ENCODE measurements around the gene NSF. TPM values are rescaled to one million over a fixed set of nuclear protein-coding genes. Genes with fewer than 3 reads are reported as not detected.
A peak's percentile ranks its signal among the peaks of the same experiment; 100 is the strongest.

NSF gene
- total RNA-seq, 1 donor from 2014 or later, result 21.9 TPM

- TF ChIP-seq CTCF (IDR thresholded peaks at IDR 0.05; ENCODE audit: insufficient read depth, low read length, severe bottlenecking), result no peak
- no peak overlapping the region for H3K4me3 ChIP-seq (ENCODE audit: low read depth, low read length)
- DNase-seq (ENCODE audit: low read depth) (no peak), FAIRE-seq (peak; percentile 47)
- H3K36me3 ChIP-seq (ENCODE audit: control insufficient read depth, insufficient read depth, low read length), result peaks cover 2% of the 10 kb centered on the region
- H3K27me3 ChIP-seq (ENCODE audit: control insufficient read depth, insufficient read depth, low read length), result no peaks in the 10 kb centered on the region
Observed at GRCh38 chr17:46717999-46718398, 127.5 kb downstream of the NSF start.

- TF ChIP-seq CTCF (IDR thresholded peaks at IDR 0.05; ENCODE audit: insufficient read depth, low read length, severe bottlenecking), result no peak
- no peak for FAIRE-seq
Observed at GRCh38 chr17:46719891-46720290, 129.4 kb downstream of the NSF start.

GRCh38 chr17:46720408-46720807 lies 129.9 kb downstream of the NSF start:
- Histone ChIP-seq H3K36me3 (ENCODE audit: control insufficient read depth, insufficient read depth, low read length) (peaks cover 2% of the 10 kb centered on the region), H3K4me3 (ENCODE audit: low read depth, low read length) (no peak overlapping the region), H3K27me3 (ENCODE audit: control insufficient read depth, insufficient read depth, low read length) (no peaks in the 10 kb centered on the region)
- DNase-seq (ENCODE audit: low read depth), result no peak
- no peak for TF ChIP-seq CTCF (IDR thresholded peaks at IDR 0.05; ENCODE audit: insufficient read depth, low read length, severe bottlenecking)
- FAIRE-seq, result no peak

More at GRCh38 chr17:46719891-46720290, 129.4 kb downstream of the NSF start:
- no peak for DNase-seq (ENCODE audit: low read depth)
- H3K27me3 ChIP-seq (ENCODE audit: control insufficient read depth, insufficient read depth, low read length), result no peaks in the 10 kb centered on the region
- no peak overlapping the region for H3K4me3 ChIP-seq (ENCODE audit: low read depth, low read length)
- peaks cover 2% of the 10 kb centered on the region for H3K36me3 ChIP-seq (ENCODE audit: control insufficient read depth, insufficient read depth, low read length)

GRCh38 chr17:46722662-46723285 lies 132.3 kb downstream of the NSF start:
- no peaks in the 10 kb centered on the region for H3K27me3 ChIP-seq (ENCODE audit: control insufficient read depth, insufficient read depth, low read length)
- FAIRE-seq (no peak), DNase-seq (ENCODE audit: low read depth) (no peak)
- H3K4me3 ChIP-seq (ENCODE audit: low read depth, low read length), result no peak overlapping the region
- no peak for TF ChIP-seq CTCF (IDR thresholded peaks at IDR 0.05; ENCODE audit: insufficient read depth, low read length, severe bottlenecking)
- peaks cover under 1% of the 10 kb centered on the region for H3K36me3 ChIP-seq (ENCODE audit: control insufficient read depth, insufficient read depth, low read length)

GRCh38 chr17:46726206-46726605 lies 135.7 kb downstream of the NSF start:
- Histone ChIP-seq H3K36me3 (ENCODE audit: control insufficient read depth, insufficient read depth, low read length) (no peaks in the 10 kb centered on the region), H3K27me3 (ENCODE audit: control insufficient read depth, insufficient read depth, low read length) (no peaks in the 10 kb centered on the region), H3K4me3 (ENCODE audit: low read depth, low read length) (no peak overlapping the region)
- FAIRE-seq (no peak), DNase-seq (ENCODE audit: low read depth) (no peak)
- no peak for TF ChIP-seq CTCF (IDR thresholded peaks at IDR 0.05; ENCODE audit: insufficient read depth, low read length, severe bottlenecking)

Measured in bronchial epithelial cell (primary cell).